Epithelial cell of proximal tubule (primary cell): ENCODE data around the gene HOXD13. TPM values are rescaled to one million over a fixed set of nuclear protein-coding genes. Genes with fewer than 3 reads are reported as not detected.

Source experiments
- DNase-seq: peaks from one replicate; pipeline ENCODE4 v3.0.0-alpha.2; 2011; ENCODE audit warnings: low read depth
- H3K4me3 ChIP-seq: 2 replicates; pipeline ENCODE4 v1.5.1; 2011; ENCODE audit warnings: low read depth, mild to moderate bottlenecking, low read length
- total RNA-seq: library from RNA; depleted of rRNA; stranded (reverse); fragments of >200 nt; gene quantifications from 2 replicates; pipeline ENCODE4 v1.2.3, GENCODE V29; 2015
- TF ChIP-seq, protein P1 (sequence below): conservative IDR thresholded peaks from 2 replicates; pipeline ENCODE4 v1.5.1; 2012; ENCODE audit warnings: low read depth, mild to moderate bottlenecking, low read length

Gene HOXD13
- total RNA-seq, 1 donor from 2014 or later = not detected

GRCh38 chr2:176081837-176082524, 10.5 kb upstream of the HOXD13 start:
- TF ChIP-seq, protein P1, sequence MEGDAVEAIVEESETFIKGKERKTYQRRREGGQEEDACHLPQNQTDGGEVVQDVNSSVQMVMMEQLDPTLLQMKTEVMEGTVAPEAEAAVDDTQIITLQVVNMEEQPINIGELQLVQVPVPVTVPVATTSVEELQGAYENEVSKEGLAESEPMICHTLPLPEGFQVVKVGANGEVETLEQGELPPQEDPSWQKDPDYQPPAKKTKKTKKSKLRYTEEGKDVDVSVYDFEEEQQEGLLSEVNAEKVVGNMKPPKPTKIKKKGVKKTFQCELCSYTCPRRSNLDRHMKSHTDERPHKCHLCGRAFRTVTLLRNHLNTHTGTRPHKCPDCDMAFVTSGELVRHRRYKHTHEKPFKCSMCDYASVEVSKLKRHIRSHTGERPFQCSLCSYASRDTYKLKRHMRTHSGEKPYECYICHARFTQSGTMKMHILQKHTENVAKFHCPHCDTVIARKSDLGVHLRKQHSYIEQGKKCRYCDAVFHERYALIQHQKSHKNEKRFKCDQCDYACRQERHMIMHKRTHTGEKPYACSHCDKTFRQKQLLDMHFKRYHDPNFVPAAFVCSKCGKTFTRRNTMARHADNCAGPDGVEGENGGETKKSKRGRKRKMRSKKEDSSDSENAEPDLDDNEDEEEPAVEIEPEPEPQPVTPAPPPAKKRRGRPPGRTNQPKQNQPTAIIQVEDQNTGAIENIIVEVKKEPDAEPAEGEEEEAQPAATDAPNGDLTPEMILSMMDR = no peak
- no peak for DNase-seq
- no peak overlapping the region for H3K4me3 ChIP-seq

- no peak overlapping the region for H3K4me3 ChIP-seq
- no peak for DNase-seq
- TF ChIP-seq, protein P1 = no peak
Observed at GRCh38 chr2:176082525-176082823, 10.0 kb upstream of the HOXD13 start.

DNA sequence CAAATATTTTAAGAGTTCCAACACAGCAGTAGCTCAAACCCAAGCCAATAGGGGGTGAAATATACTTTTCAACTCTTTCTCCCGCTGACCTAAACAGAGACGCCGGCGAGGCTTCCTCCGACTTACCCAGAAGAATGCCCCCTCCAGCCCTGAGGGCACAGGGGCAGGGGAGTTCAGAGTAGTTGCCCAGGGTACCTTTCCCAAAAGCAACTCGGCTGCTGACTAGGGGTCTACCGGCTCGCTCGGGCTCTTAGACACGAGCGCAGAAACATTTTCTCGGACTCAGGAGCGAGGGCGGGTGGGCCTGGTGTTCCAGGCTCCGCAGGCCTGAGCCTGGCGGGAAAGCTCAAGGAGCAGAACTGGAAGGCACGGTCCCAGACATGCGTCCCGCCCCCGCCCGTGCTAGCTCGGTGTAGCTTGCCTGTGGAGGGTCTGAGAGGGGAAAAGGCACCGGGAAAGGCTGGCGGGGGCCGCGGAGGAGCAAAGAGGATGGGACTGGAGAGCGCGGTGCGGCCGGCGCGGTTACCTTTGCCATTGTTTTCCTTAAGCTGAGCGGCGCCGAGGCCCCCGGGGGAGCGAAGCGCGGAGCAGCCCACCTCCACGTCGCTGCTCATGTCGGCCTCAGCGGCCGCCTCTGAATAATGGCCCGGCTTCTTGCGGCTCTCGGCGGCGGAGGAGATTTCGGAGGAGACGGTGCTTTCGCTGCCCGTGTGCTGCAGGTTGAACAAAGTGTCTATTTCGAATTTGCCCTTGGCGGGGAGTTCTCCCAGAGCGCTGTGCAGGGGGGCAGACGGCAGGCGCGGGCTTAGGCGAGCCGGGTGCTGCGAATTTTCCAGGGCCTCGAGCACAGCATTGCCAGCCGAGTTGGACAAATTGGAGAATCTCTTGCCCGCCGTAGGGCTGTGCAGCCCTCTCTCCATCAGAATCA, 9.4 kb upstream of the HOXD13 start:
- DNase-seq = no peak
- no peak overlapping the region for H3K4me3 ChIP-seq
- TF ChIP-seq, protein P1 = no peak

- no peak within 1 kb of the TSS for H3K4me3 ChIP-seq
- TF ChIP-seq, protein P1 = no peak
- DNase-seq = no peak
Observed at GRCh38 chr2:176083796-176084261, 8.7 kb upstream of the HOXD13 start, which contains the start of gene EVX2. Gene EVX2, minus strand, starts transcription at chr2:176083962. Its CDS starts 186 bp downstream, at chr2:176083776.

- DNase-seq = no peak
- H3K4me3 ChIP-seq = no peak overlapping the region
- TF ChIP-seq, protein P1 = no peak
Observed at GRCh38 chr2:176084611-176085119, 7.9 kb upstream of the HOXD13 start.

- TF ChIP-seq, protein P1 = no peak
- DNase-seq = no peak
- no peak overlapping the region for H3K4me3 ChIP-seq
Observed at GRCh38 chr2:176085120-176085788, 7.3 kb upstream of the HOXD13 start.
